HG02571 (cell line): ENCODE measurements around the gene CLDN12.
A peak's percentile ranks its signal among the peaks of the same experiment; 100 is the strongest.

Experiments
- ATAC-seq: cut with Tn5 transposase; IDR thresholded peaks from one replicate; pipeline ENCODE4 v1.9.1; 2021; ENCODE audit warnings: mild to moderate bottlenecking, moderate library complexity; ENCODE audit not compliant: unreplicated experiment

CLDN12 gene

DNA sequence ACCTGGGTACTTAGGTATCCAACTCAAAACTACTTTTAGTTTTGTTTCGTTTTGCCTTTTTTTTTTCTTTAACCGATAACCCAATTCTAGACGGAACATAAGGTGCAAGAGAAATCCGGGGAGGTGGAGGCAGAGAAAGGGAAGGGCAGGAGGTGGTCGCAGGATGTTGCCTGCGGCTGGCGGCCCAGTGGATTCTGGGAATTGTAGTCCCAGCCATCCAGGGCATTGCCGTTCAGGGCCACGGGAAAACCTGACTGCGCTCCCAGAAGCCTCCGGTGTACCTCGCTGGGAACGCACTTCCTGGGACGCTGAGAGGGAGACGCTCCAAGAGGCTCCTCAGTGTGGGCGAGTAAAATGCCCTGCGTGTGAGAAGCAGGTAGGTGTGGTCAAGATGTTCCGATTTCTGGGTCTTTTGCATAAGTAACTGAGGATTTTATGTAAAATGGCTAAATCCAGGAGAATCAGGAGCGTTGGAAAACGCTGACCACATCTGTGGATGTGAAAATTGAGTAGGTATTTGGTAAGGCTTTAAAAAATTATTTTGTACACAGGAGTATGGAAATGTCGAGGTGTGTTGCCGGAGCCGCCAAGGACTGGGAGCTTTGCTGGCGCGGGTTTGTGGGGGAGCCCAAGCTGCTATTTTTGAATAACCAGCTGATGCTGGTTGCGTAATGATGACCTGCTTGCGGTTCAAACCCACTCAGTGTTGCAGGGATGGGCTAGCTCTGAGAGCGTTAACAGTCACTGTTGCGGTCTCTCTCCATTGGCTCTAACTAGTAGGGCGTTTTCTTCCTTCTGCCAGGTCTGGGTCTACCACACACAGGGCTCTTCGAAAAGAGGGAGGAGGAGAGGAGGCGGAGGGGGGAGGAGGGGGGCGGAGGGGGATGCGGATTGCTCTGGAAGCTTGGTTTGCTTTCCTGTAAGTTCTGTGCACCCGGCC is at the start of gene CLDN12:
TSS of gene CLDN12 (plus strand) at position 288 of the 940 bp plus-strand sequence. CDS start 9,216 bp downstream, outside the sequence.
- peak; percentile 95 for ATAC-seq

DNA sequence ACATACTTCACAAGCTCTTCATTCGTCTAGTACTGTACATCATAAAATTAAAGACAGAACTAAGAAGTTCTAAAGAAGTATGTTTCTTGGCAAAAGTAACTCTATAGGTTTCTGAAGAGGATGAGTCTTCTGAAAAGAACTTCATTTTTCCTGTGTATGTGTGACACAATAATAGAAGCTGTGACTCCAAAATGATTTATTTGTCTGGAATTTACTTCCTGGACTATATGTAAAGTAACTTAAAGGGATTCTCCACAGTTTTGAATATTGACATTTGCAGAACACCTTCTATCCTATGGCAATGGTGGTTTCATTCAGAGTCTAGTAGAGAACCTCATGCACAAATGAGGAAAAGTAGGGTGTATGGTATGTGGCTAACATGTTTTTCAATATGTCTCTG is 19.8 kb upstream of the CLDN12 start:
- no peak for ATAC-seq

DNA sequence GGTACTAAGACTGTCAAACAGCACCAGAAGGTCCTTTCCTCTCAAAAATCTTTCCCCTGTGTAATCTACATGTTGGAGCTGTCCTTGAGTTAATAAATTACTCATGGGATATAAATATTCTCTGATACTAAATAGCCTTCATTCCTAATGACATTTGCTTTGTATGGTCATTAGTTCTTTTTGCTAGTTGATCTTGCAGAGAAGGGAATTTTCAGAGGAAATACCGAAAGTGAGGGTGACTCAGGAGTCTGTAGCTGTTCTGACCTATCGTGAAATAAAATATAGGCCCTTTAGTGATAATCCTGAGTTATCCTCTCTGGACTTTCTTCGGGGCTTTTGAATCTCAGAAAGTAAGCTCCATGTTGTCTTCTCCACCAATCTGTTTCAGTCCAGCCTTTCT is 19.4 kb upstream of the CLDN12 start:
- ATAC-seq: no peak

DNA sequence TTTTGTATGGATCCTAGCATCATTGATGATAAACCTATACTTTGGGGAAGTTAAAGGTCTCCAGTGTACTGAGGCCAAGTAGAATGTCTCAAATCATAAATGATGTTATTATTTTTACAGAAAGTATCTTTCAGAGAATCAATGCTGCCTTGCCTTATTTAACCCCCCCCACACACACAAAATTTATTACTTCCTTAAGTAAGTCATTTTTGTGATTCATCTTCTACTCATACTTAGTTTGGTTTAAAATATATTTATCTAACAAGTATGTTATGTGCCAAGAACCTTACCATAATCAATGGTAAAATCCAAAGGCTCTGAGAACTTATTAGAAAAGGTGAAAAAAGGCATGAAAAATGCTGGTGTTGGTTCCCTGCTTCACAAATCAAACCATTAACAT is 18.8 kb upstream of the CLDN12 start:
- no peak for ATAC-seq

DNA sequence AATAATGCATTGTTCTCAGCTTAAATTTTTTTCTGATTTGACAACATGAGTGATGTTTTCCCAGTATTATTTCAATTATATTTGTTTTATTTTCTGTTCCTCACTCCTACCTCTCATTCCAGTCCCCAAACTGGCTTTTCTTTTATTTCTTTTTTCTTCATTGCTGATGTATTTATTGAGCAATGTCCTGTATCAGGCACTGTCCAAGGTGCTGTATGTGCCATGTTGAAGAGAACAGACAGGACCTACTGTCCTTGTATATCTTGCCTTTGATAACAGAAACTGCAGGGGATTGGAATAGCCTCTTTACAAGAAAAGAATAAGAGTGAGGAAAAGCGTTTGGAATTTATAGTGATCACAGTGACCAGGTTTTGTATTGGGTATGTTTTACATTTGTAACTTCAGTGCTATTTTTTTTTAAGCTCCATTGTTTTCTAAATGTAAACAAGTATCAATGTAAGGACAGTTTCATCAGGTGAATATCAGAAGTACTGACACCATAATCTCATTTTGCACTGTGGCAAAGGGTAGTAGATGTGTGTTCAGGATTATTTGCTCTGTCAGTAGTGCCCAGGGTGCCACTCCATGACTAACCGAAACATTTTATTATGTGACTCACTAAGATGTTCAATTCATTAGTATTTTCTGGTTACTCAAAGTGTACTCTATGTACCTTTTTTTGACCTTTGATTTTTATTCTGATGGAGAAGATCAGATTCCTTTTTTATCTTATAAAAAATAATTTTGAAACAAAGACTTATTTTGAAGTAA is 15.6 kb upstream of the CLDN12 start:
- no peak for ATAC-seq

DNA sequence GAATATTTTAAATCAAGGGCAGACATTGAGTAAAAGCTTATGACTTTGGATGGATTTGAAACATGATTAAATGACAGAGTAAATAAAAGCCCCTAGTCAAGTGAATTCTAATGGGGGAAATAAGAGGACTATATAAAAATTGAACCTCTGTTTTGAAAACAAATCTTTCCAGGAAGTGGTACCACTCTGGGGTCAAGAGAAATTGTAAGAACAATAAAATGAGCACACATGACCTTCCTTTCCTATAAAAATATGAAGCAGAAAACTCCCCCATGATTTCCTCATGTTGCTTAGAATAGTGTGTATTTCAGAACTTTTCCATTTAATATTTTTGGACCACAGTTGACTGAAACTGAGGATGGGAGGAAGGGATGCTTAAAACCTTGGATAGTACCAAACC is 12.3 kb upstream of the CLDN12 start:
- no peak for ATAC-seq

DNA sequence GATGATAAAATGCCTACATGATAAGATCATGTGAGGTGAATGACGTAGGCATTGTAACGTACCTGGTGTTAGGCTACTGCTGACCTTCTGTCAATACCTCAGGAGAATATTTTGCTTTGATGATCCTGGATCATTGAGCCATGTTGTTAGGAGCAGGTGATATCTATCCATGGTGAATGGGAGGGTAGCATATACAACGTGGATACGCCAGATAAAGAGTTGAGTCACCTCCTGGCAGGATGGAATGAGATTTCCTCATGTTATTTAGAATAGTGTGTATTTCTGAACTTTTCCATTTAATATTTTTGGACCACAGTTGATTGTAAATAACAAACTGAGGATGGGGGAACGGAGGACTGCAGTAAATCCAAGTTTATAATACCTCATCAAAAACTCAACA is 11.8 kb upstream of the CLDN12 start:
- no peak for ATAC-seq

DNA sequence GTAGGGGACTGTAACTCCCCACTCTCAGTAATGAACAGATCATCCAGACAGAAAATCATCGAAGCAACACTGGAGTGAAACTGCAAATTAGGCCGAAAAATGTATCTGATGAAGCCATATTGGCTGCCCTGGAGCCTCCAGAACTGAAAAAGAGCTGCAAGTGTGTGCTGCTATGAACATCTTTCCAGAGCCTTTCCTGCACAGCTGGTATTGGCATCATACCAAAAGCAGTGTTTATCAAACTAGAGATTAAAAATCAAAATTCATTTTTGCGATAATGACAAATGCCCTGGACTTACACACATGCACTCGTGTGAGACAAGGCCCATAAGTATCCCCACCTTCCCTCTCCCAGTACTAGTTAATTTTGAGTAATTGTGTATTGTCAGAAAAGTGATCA is 6.8 kb upstream of the CLDN12 start:
- no peak for ATAC-seq

DNA sequence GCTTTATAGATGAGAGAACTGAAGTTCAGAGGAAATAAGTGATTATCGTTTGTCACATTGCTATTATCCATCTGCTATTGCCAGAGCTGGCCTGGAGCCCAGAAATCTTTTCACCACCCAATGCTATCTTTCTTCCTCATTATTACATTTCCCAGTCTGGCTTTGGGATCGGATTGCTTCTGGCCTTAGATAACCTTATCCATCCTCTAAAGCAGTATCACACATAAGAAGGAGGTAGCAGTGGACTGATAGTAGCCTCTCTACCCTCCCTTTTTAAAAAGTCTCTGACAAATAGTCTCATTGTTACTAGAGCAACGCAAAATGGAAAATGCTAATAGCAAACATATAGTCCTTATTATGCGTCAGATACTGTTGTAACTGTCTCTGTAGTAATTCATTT is 1.3 kb upstream of the CLDN12 start:
- ATAC-seq: no peak

DNA sequence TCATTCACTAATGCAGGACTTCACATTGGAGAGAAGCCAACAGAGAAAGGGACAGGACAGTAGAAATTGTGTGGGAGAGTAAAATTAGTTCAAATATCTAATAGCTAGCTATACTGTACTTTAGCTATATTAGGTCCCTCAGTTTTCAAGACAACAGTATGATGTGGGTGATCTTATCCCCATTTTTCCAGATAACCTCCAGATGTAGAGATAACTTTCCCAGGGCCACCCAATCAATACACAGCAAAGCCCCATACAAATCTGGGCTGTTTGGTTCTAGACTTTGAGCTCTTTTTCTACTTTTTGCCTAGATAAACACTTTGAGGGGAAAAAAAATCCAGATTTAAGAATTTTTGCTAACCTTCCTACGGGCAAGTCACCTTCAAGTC is 482 bp upstream of the CLDN12 start:
- no peak for ATAC-seq

DNA sequence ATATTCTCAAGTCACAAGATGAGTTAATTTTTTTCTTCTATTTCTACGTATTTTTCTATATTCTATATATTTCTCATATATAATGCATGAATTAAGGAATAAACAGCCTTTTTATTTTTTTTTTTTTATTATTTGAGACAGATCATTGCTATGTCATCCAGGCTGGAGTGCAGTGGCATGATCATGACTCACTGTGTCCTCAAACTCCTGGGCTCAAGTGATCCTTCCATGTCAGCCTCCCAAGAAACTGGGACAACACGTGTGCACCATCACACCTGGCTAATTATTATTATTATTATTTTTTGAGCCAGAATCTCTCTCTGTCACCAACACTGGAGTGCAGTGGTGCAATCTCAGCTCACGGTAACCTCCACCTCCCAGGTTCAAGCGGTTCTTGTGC is 1.5 kb downstream of the CLDN12 start:
- ATAC-seq: no peak

DNA sequence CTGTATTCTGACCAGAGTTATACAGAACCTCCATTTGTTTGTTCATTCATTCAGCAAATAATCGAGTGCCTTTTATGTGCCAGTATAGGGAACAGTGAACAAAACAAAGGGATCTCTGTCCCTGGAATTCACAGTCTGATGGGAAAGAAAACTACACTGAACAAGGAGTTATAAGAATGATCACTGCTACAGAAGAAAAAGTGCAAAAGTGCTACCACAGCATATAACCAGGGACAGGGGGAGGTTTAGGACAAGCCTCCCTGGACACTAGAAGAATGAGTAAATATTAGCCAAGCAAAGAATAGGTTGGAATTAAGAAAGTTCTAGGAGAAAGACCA is 4.2 kb downstream of the CLDN12 start:
- ATAC-seq: no peak

DNA sequence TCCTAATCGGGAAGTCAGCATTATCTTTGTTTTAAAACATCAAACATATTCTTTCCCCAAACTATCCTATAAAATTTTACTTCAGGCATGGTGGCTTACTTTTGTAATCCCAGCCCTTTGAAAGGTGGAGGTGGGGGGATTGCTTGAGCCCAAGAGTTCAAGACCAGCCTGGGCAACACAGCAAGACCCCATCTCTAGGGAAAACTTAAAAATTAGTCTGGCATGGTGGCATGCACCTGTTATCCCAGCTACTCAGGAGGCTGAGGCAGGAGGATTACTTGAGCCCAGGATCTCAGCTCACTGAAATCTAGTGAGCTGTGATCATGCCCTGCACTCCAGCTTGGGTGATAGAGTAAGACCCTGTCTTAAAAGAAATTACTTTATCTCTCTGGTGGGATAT is 4.9 kb downstream of the CLDN12 start:
- no peak for ATAC-seq

DNA sequence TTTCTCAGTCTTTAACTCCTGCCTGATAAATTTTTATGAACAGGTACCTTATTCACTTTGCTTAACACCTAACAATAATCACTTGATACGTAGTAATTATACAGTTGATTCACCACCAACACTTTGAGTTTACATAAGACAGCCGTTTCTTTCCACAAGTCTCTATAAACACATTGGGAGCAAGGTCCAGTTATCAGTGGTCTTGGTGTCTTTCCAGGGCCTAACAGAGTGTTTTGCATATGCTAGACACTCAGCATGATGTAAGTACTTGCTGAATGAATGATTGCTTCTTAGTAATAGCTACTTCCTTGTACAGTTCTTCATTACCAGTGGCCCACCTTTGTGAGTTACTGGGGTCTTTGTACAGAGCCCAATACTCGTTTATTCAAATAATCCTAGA is 6.4 kb downstream of the CLDN12 start:
- no peak for ATAC-seq

DNA sequence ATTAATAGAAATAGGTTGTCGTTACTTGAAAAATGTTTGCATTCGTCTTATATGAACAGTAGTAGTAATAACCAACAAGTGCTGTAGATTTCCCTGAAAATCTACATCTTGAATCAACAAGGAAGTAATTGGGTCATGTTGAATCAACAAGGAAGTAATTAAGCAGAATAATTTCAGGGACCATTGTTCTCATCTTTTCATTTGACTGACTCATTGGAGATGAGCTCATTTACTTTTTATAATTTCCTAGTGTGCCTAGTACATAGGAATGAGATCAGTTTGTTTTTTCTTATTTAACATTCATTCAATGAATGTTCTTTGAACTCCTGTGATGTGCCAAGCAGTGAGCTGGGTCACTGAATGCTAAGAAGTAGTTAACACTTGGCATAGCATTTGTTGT is 8.2 kb downstream of the CLDN12 start:
- ATAC-seq: no peak

DNA sequence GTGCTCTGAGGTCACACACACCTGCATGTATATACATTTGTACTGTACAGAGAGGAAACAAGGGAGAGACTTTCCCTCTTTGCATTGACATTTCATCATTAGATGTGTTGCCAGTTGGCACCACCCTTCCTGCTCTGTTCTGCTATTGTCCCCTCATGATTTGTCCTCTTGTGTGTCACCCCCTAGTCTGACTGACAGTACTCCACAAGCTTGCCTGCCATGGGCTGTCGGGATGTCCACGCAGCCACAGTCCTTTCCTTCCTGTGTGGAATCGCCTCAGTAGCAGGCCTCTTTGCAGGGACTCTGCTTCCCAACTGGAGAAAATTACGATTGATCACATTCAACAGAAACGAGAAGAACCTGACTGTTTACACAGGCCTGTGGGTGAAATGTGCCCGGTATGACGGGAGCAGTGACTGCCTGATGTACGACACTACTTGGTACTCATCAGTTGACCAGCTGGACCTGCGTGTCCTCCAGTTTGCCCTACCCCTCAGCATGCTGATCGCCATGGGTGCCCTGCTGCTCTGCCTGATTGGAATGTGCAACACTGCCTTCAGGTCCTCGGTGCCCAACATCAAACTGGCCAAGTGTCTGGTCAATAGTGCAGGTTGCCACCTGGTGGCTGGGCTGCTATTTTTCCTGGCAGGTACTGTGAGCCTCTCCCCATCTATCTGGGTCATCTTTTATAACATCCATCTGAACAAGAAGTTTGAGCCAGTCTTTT is 9.4 kb downstream of the CLDN12 start:
- no peak for ATAC-seq

DNA sequence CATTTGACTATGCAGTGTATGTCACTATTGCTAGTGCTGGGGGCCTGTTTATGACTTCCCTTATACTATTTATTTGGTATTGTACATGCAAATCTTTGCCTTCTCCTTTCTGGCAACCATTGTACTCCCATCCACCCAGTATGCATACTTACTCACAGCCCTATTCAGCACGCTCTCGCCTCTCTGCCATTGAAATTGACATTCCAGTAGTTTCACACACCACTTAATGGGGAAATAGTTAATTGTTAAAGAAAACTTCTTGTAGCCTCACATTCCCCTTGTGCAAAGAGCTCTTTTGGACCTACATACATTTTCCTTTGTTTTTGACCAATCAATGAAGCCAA is 9.9 kb downstream of the CLDN12 start:
- ATAC-seq: no peak

DNA sequence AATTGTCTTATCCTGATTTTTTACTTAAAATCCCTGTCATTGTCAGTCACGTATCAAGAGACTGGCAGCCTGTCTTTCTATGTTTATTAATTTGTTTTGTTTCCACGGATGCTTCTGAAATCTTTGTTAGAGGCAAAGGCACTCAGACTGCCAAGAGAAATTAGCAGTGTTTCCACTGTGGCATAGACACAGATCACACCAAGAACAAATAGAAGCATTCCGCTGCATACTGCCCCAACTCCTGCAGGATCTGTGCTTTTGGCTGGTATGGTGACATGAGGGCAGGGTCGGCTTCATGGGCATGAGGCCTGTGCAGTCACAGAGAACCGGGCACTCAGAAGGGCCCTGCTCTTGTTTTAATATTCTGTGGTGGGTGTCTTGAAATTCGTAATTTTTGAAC is 18.4 kb downstream of the CLDN12 start:
- no peak for ATAC-seq

DNA sequence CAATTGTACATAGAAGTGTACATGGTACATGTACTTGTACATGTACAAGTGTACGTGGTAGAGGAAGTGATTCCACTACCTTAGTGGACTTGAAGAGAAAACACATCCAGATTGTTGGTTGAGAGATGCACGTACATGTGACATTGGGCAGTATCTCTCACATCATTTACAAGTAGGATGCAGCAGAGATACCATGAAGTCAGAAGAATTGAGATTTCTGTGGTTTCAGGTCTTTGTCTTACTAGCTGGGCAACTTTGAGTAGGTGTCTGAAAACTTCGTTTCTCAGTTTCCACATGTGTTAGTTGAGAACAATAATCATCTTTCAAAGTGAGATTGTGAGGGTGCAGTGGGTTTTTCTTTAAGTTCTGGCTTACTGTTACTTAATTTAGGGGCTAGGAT is 21.5 kb downstream of the CLDN12 start:
- ATAC-seq: peak; percentile 98

DNA sequence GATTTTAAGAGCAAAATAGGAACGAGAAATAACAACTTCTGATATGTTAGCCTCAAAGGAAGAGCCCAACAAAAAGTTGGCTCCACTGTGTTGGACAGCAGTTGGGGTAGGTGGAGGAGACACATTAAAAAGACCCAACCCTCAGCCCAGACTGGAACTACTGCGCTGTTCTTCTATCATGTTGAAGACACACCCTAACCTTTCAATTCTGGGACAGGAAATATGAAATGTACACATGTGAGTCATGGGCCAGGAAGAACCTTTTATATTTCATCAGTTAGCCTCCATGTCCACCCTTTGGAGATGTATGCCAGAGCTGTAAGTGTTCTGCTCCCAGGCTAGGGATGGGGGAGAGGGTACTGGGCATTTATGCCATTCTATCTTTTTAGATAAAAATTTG is 22.1 kb downstream of the CLDN12 start:
- no peak for ATAC-seq

DNA sequence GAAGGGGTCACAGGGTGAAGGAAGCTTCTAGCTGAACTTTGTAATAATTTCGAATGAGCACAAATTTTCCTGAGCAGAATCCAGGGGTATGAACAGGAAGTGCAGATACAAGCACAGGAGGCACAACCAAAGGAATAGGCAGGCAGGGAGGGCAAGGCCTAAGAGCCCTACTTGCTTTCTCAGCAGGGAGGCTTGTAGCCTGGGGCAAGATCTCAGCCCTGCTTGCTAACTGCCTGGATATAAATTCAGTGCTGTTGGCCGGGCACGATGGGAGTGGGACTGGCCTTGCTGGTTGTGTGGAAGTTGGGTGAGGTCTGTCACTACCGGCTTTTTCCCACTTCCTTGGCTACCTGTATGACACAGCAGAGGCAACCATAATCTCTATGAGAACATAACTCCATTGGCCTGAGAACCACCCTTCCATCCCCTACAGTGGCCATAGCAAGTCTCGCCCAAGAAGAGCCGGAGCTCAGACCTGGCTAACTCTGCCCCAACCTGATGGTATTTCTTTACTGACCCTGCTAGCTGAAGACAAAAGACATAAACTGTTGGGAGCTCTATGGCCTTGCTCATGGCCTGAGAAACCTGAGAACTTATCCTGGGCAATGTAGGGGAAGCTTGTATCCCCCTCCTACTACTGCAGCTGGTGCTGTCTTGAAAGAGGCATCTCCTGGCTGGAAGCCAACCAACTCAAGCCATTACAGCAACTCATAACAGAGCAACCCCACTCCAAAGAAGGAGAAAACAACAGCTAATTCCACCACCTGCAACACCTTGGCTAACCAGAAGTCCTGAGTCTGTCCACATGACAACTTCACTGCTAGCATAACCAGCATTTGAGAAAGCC is 27.6 kb downstream of the CLDN12 start:
- no peak for ATAC-seq
